H9 (cell line): ENCODE measurements around the gene PRR30. TPM values are rescaled to one million over a fixed set of nuclear protein-coding genes. Genes with fewer than 3 reads are reported as not detected.
A peak's percentile ranks its signal among the peaks of the same experiment; 100 is the strongest.

Experiments
- DNase-seq: peaks from one replicate; pipeline ENCODE4 v3.0.0-alpha.2; 2017
- H2AFZ ChIP-seq: one replicate; pipeline ENCODE4 v1.6.1; 2013; ENCODE audit warnings: mild to moderate bottlenecking, low read length, control low read depth, moderate library complexity
- H2AK5ac ChIP-seq: 2 replicates; pipeline ENCODE4 v1.6.1; 2013; ENCODE audit warnings: low read length, control low read depth, mixed read lengths; ENCODE audit not compliant: insufficient read length
- H2BK120ac ChIP-seq: one replicate; pipeline ENCODE4 v1.6.1; 2013; ENCODE audit warnings: low read depth, mild to moderate bottlenecking, low read length, control low read depth, inconsistent platforms; ENCODE audit not compliant: poor library complexity, severe bottlenecking
- H2BK12ac ChIP-seq: 2 replicates; pipeline ENCODE4 v1.6.1; 2013; ENCODE audit warnings: low read length, control low read depth, mixed read lengths, low read depth; ENCODE audit not compliant: insufficient read length
- H2BK15ac ChIP-seq: 2 replicates; pipeline ENCODE4 v1.6.1; 2013; ENCODE audit warnings: low read depth, low read length, control low read depth
- H2BK20ac ChIP-seq: one replicate; pipeline ENCODE4 v1.6.1; 2013; ENCODE audit warnings: low read depth, mild to moderate bottlenecking, low read length, control low read depth, inconsistent platforms; ENCODE audit not compliant: poor library complexity, severe bottlenecking
- H2BK5ac ChIP-seq: 2 replicates; pipeline ENCODE4 v1.6.1; 2013; ENCODE audit warnings: low read length, control low read depth, mixed read lengths; ENCODE audit not compliant: insufficient read length
- H3K14ac ChIP-seq: 2 replicates; pipeline ENCODE4 v1.6.1; 2013; ENCODE audit warnings: low read length, control low read depth; ENCODE audit not compliant: insufficient read depth
- H3K18ac ChIP-seq: 2 replicates; pipeline ENCODE4 v1.6.1; 2013; ENCODE audit warnings: low read depth, mild to moderate bottlenecking, mixed read lengths, low read length, control low read depth; ENCODE audit not compliant: insufficient read length
- H3K23ac ChIP-seq: 2 replicates; pipeline ENCODE4 v1.6.1; 2013; ENCODE audit warnings: low read length, control low read depth, mixed read lengths, low read depth; ENCODE audit not compliant: insufficient read length
- H3K23me2 ChIP-seq: 2 replicates; pipeline ENCODE4 v1.6.1; 2013; ENCODE audit warnings: low read depth, mild to moderate bottlenecking, mixed read lengths, low read length, control low read depth; ENCODE audit not compliant: insufficient read length, poor library complexity, severe bottlenecking
- H3K27ac ChIP-seq: 2 replicates; pipeline ENCODE4 v1.5.1; 2013; ENCODE audit warnings: low read length, control low read depth, mixed read lengths, low read depth; ENCODE audit not compliant: insufficient read length
- H3K27me3 ChIP-seq: 2 replicates; pipeline ENCODE4 v1.6.1; 2013; ENCODE audit warnings: low read length, control low read depth, inconsistent platforms; ENCODE audit not compliant: insufficient read depth
- H3K4ac ChIP-seq: 2 replicates; pipeline ENCODE4 v1.6.1; 2013; ENCODE audit warnings: low read depth, mild to moderate bottlenecking, control low read depth, inconsistent platforms, low read length, moderate library complexity
- H3K4me1 ChIP-seq: 2 replicates; pipeline ENCODE4 v1.6.1; 2013; ENCODE audit warnings: low read length, control low read depth, inconsistent platforms; ENCODE audit not compliant: insufficient read depth
- H3K4me2 ChIP-seq: 2 replicates; pipeline ENCODE4 v1.6.1; 2013; ENCODE audit warnings: low read length, control low read depth, mixed read lengths; ENCODE audit not compliant: insufficient read length, insufficient read depth
- H3K56ac ChIP-seq: 2 replicates; pipeline ENCODE4 v1.6.1; 2013; ENCODE audit warnings: low read depth, mild to moderate bottlenecking, mixed read lengths, low read length, control low read depth; ENCODE audit not compliant: insufficient read length
- H3K79me1 ChIP-seq: 2 replicates; pipeline ENCODE4 v1.6.1; 2013; ENCODE audit warnings: low read depth, mild to moderate bottlenecking, moderate library complexity, low read length, control low read depth, inconsistent platforms; ENCODE audit not compliant: insufficient read depth, poor library complexity, severe bottlenecking
- H3K79me2 ChIP-seq: 2 replicates; pipeline ENCODE4 v1.6.1; 2013; ENCODE audit warnings: low read length, control low read depth, inconsistent platforms; ENCODE audit not compliant: insufficient read depth
- H3K9ac ChIP-seq: 2 replicates; pipeline ENCODE4 v1.6.1; 2013; ENCODE audit warnings: low read length, control low read depth, mixed read lengths; ENCODE audit not compliant: insufficient read length; ENCODE audit errors: extremely low read depth
- H3K9me3 ChIP-seq: one replicate; pipeline ENCODE4 v1.6.1; 2013; ENCODE audit warnings: low read depth, low read length, inconsistent platforms; ENCODE audit not compliant: control insufficient read depth
- H3T11ph ChIP-seq: one replicate; pipeline ENCODE4 v1.6.1; 2013; ENCODE audit warnings: mild to moderate bottlenecking, low read length, control low read depth, inconsistent platforms
- H4K20me1 ChIP-seq: one replicate; pipeline ENCODE4 v1.6.1; 2013; ENCODE audit not compliant: control insufficient read depth, insufficient read length, insufficient read depth
- H4K5ac ChIP-seq: 2 replicates; pipeline ENCODE4 v1.6.1; 2013; ENCODE audit warnings: low read depth, mild to moderate bottlenecking, mixed read lengths, low read length, control low read depth; ENCODE audit not compliant: insufficient read length
- H4K8ac ChIP-seq: replicated peaks from 2 replicates; pipeline ENCODE4 v1.6.1; 2013; ENCODE audit warnings: low read length, control low read depth, mixed read lengths, low read depth; ENCODE audit not compliant: insufficient read length
- H4K91ac ChIP-seq: 2 replicates; pipeline ENCODE4 v1.6.1; 2013; ENCODE audit warnings: low read depth, mild to moderate bottlenecking, moderate library complexity, mixed read lengths, low read length, control low read depth; ENCODE audit not compliant: insufficient read length
- H3K27ac Mint-ChIP-seq, 3 experiments: 2 replicates in 2 of 3; 3 replicates in 1 of 3; pipeline ENCODE4 v1.8.0; 2020 to 2021; ENCODE audit warnings: mixed read lengths in 3 of 3, mild to moderate bottlenecking in 1 of 3, moderate library complexity in 1 of 3
- H3K27me3 Mint-ChIP-seq: 2 replicates; pipeline ENCODE4 v1.8.0; 2021; ENCODE audit warnings: low read depth, mild to moderate bottlenecking, moderate library complexity, mixed read lengths
- H3K36me3 Mint-ChIP-seq, 3 experiments: 2 replicates in 2 of 3; 3 replicates in 1 of 3; pipeline ENCODE4 v1.8.0; 2020 to 2021; ENCODE audit warnings: low read depth in 3 of 3, mixed read lengths in 3 of 3; ENCODE audit not compliant: insufficient read depth in 1 of 3
- H3K4me1 Mint-ChIP-seq, 2 experiments: 2 replicates each; pipeline ENCODE4 v1.8.0; 2020; ENCODE audit warnings: mixed read lengths in 2 of 2
- H3K4me3 Mint-ChIP-seq, 2 experiments: 2 replicates in 1 of 2; 3 replicates in 1 of 2; pipeline ENCODE4 v1.8.0; 2020 to 2021; ENCODE audit warnings: mild to moderate bottlenecking in 2 of 2, mixed read lengths in 2 of 2, moderate library complexity in 1 of 2
- H3K9me3 Mint-ChIP-seq, 2 experiments: 2 replicates in 1 of 2; 3 replicates in 1 of 2; pipeline ENCODE4 v1.8.0; 2020; ENCODE audit warnings: mild to moderate bottlenecking in 2 of 2, mixed read lengths in 2 of 2, moderate library complexity in 1 of 2
- CTCF ChIP-seq: fragments of 200-600 bp; sonication (generic); conservative IDR thresholded peaks from 3 replicates; pipeline ENCODE4 v1.8.0; 2021; ENCODE audit warnings: antibody characterized with exemption, mild to moderate bottlenecking
- WGBS: extraction: QIAGEN DNeasy Blood & Tissue Kit; methylation state at CpG from one replicate; pipeline ENCODE4 v1.1.7; 2013; ENCODE audit warnings: missing lambda C conversion rate, low lambda C conversion rate, mixed read lengths; ENCODE audit not compliant: insufficient read length; ENCODE audit errors: extremely low coverage; 5-methylcytosine and 5-hydroxymethylcytosine counted together
- total RNA-seq: library from RNA; stranded (reverse); gene quantifications from 2 replicates; pipeline ENCODE4 v1.2.1, GENCODE V29; 2021

PRR30 gene
- total RNA-seq, 1 experiment from 2014 or later, result not detected

GRCh38 chr2:27100036-27100435 lies 39.2 kb downstream of the PRR30 start:
- no peaks in the 10 kb centered on the region for H3K23me2 ChIP-seq
- no peak overlapping the region for H2AFZ ChIP-seq
- no peak overlapping the region for H3K18ac ChIP-seq
- H4K5ac ChIP-seq, result no peak overlapping the region
- H2AK5ac ChIP-seq, result no peak overlapping the region
- Mint-ChIP-seq H3K4me1 (peaks cover 8 to 10% of the 10 kb centered on the region in 2 experiments), H3K27ac (peak overlapping the region in 1 of 3 experiments; percentile 53; a peak in 1 of 7 replicates), H3K9me3 (no peaks in the 10 kb centered on the region; a peak in 1 of 5 replicates), H3K36me3 (peaks cover 0 to 1% (median 0%) of the 10 kb centered on the region in 3 experiments; a peak in 4 of 7 replicates), H3K4me3 (no peak overlapping the region), H3K27me3 (peaks cover 11% of the 10 kb centered on the region; the same call in 1 of the 2 replicates)
- no peak overlapping the region for H3K14ac ChIP-seq
- H3K9ac ChIP-seq, result no peak overlapping the region
- WGBS, result no CpG with 5 or more reads among the region's 10 CpGs
- H3K27ac ChIP-seq, result no peak overlapping the region
- H3K4me1 ChIP-seq, result no peaks in the 10 kb centered on the region
- no peak overlapping the region for H2BK20ac ChIP-seq
- no peak overlapping the region for H3K4ac ChIP-seq
- H3K79me1 ChIP-seq, result no peaks in the 10 kb centered on the region
- H3K79me2 ChIP-seq, result no peaks in the 10 kb centered on the region
- no peak overlapping the region for H3K56ac ChIP-seq
- H2BK5ac ChIP-seq, result no peak overlapping the region
- peaks cover 3% of the 10 kb centered on the region for H4K20me1 ChIP-seq
- no peak overlapping the region for H4K91ac ChIP-seq
- H2BK120ac ChIP-seq, result no peak overlapping the region
- H3K9me3 ChIP-seq, result no peaks in the 10 kb centered on the region
- H4K8ac ChIP-seq, result no peak overlapping the region
- H3K23ac ChIP-seq, result no peak overlapping the region
- no peak overlapping the region for H3T11ph ChIP-seq
- no peak for TF ChIP-seq CTCF
- H2BK15ac ChIP-seq, result no peak overlapping the region
- no peaks in the 10 kb centered on the region for H3K27me3 ChIP-seq
- DNase-seq, result no peak
- H2BK12ac ChIP-seq, result no peak overlapping the region
- no peak overlapping the region for H3K4me2 ChIP-seq
